ENCODE results near the gene SCRT2.

Gene SCRT2

GRCh38 chr20:640674-641515 lies 34.7 kb downstream of the SCRT2 start:
- no peaks in the 10 kb centered on the region for H3K36me3 ChIP-seq (ENCODE audit: insufficient read depth, low read length)
- no peaks in the 10 kb centered on the region for H3K4me1 ChIP-seq (ENCODE audit: insufficient read depth, low read length)
- H2AFZ ChIP-seq (ENCODE audit: low read depth, low read length): no peak overlapping the region
- H3K9me3 ChIP-seq (ENCODE audit: low read length): no peaks in the 10 kb centered on the region
- peaks cover under 1% of the 10 kb centered on the region for H3K27me3 ChIP-seq (ENCODE audit: insufficient read depth, low read length)
- no peak overlapping the region for H3K4me3 ChIP-seq (ENCODE audit: low read length)

GRCh38 chr20:638579-638978 lies 37.0 kb downstream of the SCRT2 start:
- H3K4me3 ChIP-seq (ENCODE audit: low read length): no peak overlapping the region
- H3K9me3 ChIP-seq (ENCODE audit: low read length): no peaks in the 10 kb centered on the region
- H3K4me1 ChIP-seq (ENCODE audit: insufficient read depth, low read length): no peaks in the 10 kb centered on the region
- peaks cover 16% of the 10 kb centered on the region for H3K27me3 ChIP-seq (ENCODE audit: insufficient read depth, low read length)
- H3K36me3 ChIP-seq (ENCODE audit: insufficient read depth, low read length): no peaks in the 10 kb centered on the region
- no peak overlapping the region for H2AFZ ChIP-seq (ENCODE audit: low read depth, low read length)

GRCh38 chr20:637559-637958 lies 38.0 kb downstream of the SCRT2 start:
- Histone ChIP-seq H3K4me3 (ENCODE audit: low read length) (no peak overlapping the region), H3K9me3 (ENCODE audit: low read length) (no peaks in the 10 kb centered on the region), H3K27me3 (ENCODE audit: insufficient read depth, low read length) (peaks cover 23% of the 10 kb centered on the region), H2AFZ (ENCODE audit: low read depth, low read length) (no peak overlapping the region), H3K4me1 (ENCODE audit: insufficient read depth, low read length) (no peaks in the 10 kb centered on the region), H3K36me3 (ENCODE audit: insufficient read depth, low read length) (no peaks in the 10 kb centered on the region)

- H3K4me3 ChIP-seq (ENCODE audit: low read length): no peak overlapping the region
- no peaks in the 10 kb centered on the region for H3K36me3 ChIP-seq (ENCODE audit: insufficient read depth, low read length)
- no peak overlapping the region for H2AFZ ChIP-seq (ENCODE audit: low read depth, low read length)
- peaks cover 26% of the 10 kb centered on the region for H3K27me3 ChIP-seq (ENCODE audit: insufficient read depth, low read length)
- H3K9me3 ChIP-seq (ENCODE audit: low read length): no peaks in the 10 kb centered on the region
- no peaks in the 10 kb centered on the region for H3K4me1 ChIP-seq (ENCODE audit: insufficient read depth, low read length)
Observed at GRCh38 chr20:635893-636338, 39.7 kb downstream of the SCRT2 start.

GRCh38 chr20:635028-635892 lies 40.3 kb downstream of the SCRT2 start:
- Histone ChIP-seq H3K9me3 (ENCODE audit: low read length) (no peaks in the 10 kb centered on the region), H3K4me1 (ENCODE audit: insufficient read depth, low read length) (no peaks in the 10 kb centered on the region), H3K27me3 (ENCODE audit: insufficient read depth, low read length) (peaks cover 26% of the 10 kb centered on the region), H2AFZ (ENCODE audit: low read depth, low read length) (no peak overlapping the region), H3K4me3 (ENCODE audit: low read length) (no peak overlapping the region), H3K36me3 (ENCODE audit: insufficient read depth, low read length) (no peaks in the 10 kb centered on the region)

- Histone ChIP-seq H2AFZ (ENCODE audit: low read depth, low read length) (no peak overlapping the region), H3K9me3 (ENCODE audit: low read length) (no peaks in the 10 kb centered on the region), H3K27me3 (ENCODE audit: insufficient read depth, low read length) (peaks cover 26% of the 10 kb centered on the region), H3K4me1 (ENCODE audit: insufficient read depth, low read length) (no peaks in the 10 kb centered on the region), H3K4me3 (ENCODE audit: low read length) (no peak overlapping the region), H3K36me3 (ENCODE audit: insufficient read depth, low read length) (no peaks in the 10 kb centered on the region)
Observed at GRCh38 chr20:634148-634925, 41.3 kb downstream of the SCRT2 start.

GRCh38 chr20:631101-631500 lies 44.5 kb downstream of the SCRT2 start:
- Histone ChIP-seq H3K9me3 (ENCODE audit: low read length) (no peaks in the 10 kb centered on the region), H3K4me1 (ENCODE audit: insufficient read depth, low read length) (no peaks in the 10 kb centered on the region), H3K36me3 (ENCODE audit: insufficient read depth, low read length) (no peaks in the 10 kb centered on the region), H3K27me3 (ENCODE audit: insufficient read depth, low read length) (peaks cover 31% of the 10 kb centered on the region), H2AFZ (ENCODE audit: low read depth, low read length) (no peak overlapping the region), H3K4me3 (ENCODE audit: low read length) (no peak overlapping the region)

- no peak overlapping the region for H2AFZ ChIP-seq (ENCODE audit: low read depth, low read length)
- no peak overlapping the region for H3K4me3 ChIP-seq (ENCODE audit: low read length)
- peaks cover 11% of the 10 kb centered on the region for H3K27me3 ChIP-seq (ENCODE audit: insufficient read depth, low read length)
- H3K36me3 ChIP-seq (ENCODE audit: insufficient read depth, low read length): no peaks in the 10 kb centered on the region
- no peaks in the 10 kb centered on the region for H3K4me1 ChIP-seq (ENCODE audit: insufficient read depth, low read length)
- H3K9me3 ChIP-seq (ENCODE audit: low read length): no peaks in the 10 kb centered on the region
Observed at GRCh38 chr20:626579-626978, 49.0 kb downstream of the SCRT2 start.

- Histone ChIP-seq H3K4me1 (ENCODE audit: insufficient read depth, low read length) (no peaks in the 10 kb centered on the region), H3K36me3 (ENCODE audit: insufficient read depth, low read length) (no peaks in the 10 kb centered on the region), H2AFZ (ENCODE audit: low read depth, low read length) (no peak overlapping the region), H3K27me3 (ENCODE audit: insufficient read depth, low read length) (peaks cover 11% of the 10 kb centered on the region), H3K9me3 (ENCODE audit: low read length) (no peaks in the 10 kb centered on the region), H3K4me3 (ENCODE audit: low read length) (no peak overlapping the region)
Observed at GRCh38 chr20:625360-625932, 50.2 kb downstream of the SCRT2 start.

GRCh38 chr20:623704-624103 lies 51.9 kb downstream of the SCRT2 start:
- no peaks in the 10 kb centered on the region for H3K4me1 ChIP-seq (ENCODE audit: insufficient read depth, low read length)
- H3K9me3 ChIP-seq (ENCODE audit: low read length): no peaks in the 10 kb centered on the region
- H2AFZ ChIP-seq (ENCODE audit: low read depth, low read length): no peak overlapping the region
- H3K4me3 ChIP-seq (ENCODE audit: low read length): no peak overlapping the region
- H3K36me3 ChIP-seq (ENCODE audit: insufficient read depth, low read length): no peaks in the 10 kb centered on the region
- H3K27me3 ChIP-seq (ENCODE audit: insufficient read depth, low read length): peaks cover 19% of the 10 kb centered on the region

- no peak overlapping the region for H2AFZ ChIP-seq (ENCODE audit: low read depth, low read length)
- no peaks in the 10 kb centered on the region for H3K36me3 ChIP-seq (ENCODE audit: insufficient read depth, low read length)
- H3K4me1 ChIP-seq (ENCODE audit: insufficient read depth, low read length): no peaks in the 10 kb centered on the region
- H3K27me3 ChIP-seq (ENCODE audit: insufficient read depth, low read length): peaks cover 19% of the 10 kb centered on the region
- H3K9me3 ChIP-seq (ENCODE audit: low read length): peaks cover under 1% of the 10 kb centered on the region
- no peak overlapping the region for H3K4me3 ChIP-seq (ENCODE audit: low read length)
Observed at GRCh38 chr20:623021-623420, 52.6 kb downstream of the SCRT2 start.

GRCh38 chr20:622161-622560 lies 53.4 kb downstream of the SCRT2 start:
- no peaks in the 10 kb centered on the region for H3K36me3 ChIP-seq (ENCODE audit: insufficient read depth, low read length)
- H2AFZ ChIP-seq (ENCODE audit: low read depth, low read length): no peak overlapping the region
- no peak overlapping the region for H3K4me3 ChIP-seq (ENCODE audit: low read length)
- no peaks in the 10 kb centered on the region for H3K4me1 ChIP-seq (ENCODE audit: insufficient read depth, low read length)
- peaks cover 19% of the 10 kb centered on the region for H3K27me3 ChIP-seq (ENCODE audit: insufficient read depth, low read length)
- peaks cover 3% of the 10 kb centered on the region for H3K9me3 ChIP-seq (ENCODE audit: low read length)
